ENCODE results near the gene MROH8.

DNA sequence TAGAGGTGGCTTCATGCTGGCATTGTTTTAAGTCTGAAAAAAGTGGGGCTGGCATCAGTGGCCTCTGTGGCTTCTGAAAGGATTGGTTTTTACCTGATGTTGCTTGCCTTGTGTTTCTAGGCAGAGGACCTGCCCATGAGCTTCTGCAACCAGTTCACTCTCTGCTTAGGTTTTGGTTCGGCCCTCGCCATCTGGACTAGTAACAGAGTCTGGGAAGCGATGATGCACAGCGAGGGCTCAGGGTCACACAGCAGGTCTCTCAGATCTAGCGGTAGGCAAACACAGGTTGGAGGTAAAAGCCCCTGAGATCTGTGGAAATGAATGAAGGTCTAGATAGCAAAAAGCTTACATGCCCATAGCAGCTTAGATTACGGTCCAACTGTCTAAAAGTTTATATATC is 76.8 kb downstream of the MROH8 start:
- TF ChIP-seq CTCF (IDR thresholded peaks at IDR 0.05; ENCODE audit: low read length) (no peak), EZH2phosphoT487 (IDR thresholded peaks at IDR 0.05; ENCODE audit: low read length) (no peak)
